Gastroesophageal sphincter (tissue), 3 donors: ENCODE data around the gene TECPR2.

Source experiments
- CTCF ChIP-seq, 4 experiments: fragments of 200-600 bp in 2 of 4; fragments of 450-650 bp in 2 of 4; sonication (generic) in 1 of 4; IDR thresholded peaks; one replicate each; pipeline ENCODE4 v1.5.1; 2017 to 2019; ENCODE audit warnings: antibody characterized with exemption in 4 of 4, mild to moderate bottlenecking in 2 of 4, moderate library complexity in 2 of 4
- EP300 ChIP-seq: sonication (generic); formaldehyde crosslinking; IDR thresholded peaks from one replicate; pipeline ENCODE4 v1.6.1; 2017; ENCODE audit warnings: antibody characterized with exemption, mild to moderate bottlenecking
- POLR2A ChIP-seq, 2 donors: fragments of 450-650 bp; IDR thresholded peaks; one replicate each; pipeline ENCODE4 v1.6.1; 2017; ENCODE audit warnings: antibody characterized with exemption in 2 of 2, mild to moderate bottlenecking in 2 of 2, moderate library complexity in 1 of 2

GRCh38 chr14:102356280-102356679 lies 6.5 kb upstream of the TECPR2 start:
- no peak for TF ChIP-seq CTCF (IDR thresholded peaks at IDR 0.05)
- no peak for TF ChIP-seq EP300
- no peak for TF ChIP-seq POLR2A (IDR thresholded peaks at IDR 0.05)
